DOHH2 (cell line): ENCODE measurements around the gene WBP2.

Experiments used
- EZH2phosphoT487 ChIP-seq: fragments of 200-600 bp; sonication (generic); IDR thresholded peaks from 2 replicates; pipeline ENCODE4 v1.6.1; 2017; ENCODE audit warnings: borderline replicate concordance, mild to moderate bottlenecking, antibody characterized with exemption, low read length, moderate library complexity, mixed read lengths
- TF ChIP-seq, protein P1 (sequence below): fragments of 200-600 bp; sonication (generic); IDR thresholded peaks from one replicate; pipeline ENCODE4 v1.5.1; 2014; ENCODE audit warnings: antibody characterized with exemption, mild to moderate bottlenecking, low read depth, low read length; ENCODE audit not compliant: poor library complexity, severe bottlenecking

DNA sequence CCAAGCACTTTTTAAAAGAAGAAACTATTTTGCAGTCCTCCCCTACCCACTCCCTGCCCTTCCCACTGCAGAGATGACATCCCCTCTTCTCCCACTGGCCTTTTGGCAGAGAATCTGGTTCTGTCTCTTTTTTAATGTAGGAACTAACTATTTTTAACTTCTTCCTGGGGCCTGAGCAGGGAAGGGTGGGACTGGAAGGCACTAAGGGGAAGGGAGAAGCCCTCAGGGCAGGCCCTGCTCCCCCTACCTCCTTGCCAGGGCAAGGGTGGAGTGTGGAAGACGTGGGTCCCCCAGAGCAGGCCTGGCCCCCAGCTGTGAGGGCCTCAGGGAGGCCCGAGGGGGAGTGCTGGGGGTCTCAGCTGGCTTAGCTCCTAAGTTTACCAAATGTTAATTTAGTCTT is 30.5 kb downstream of the WBP2 start:
- TF ChIP-seq, protein P1, sequence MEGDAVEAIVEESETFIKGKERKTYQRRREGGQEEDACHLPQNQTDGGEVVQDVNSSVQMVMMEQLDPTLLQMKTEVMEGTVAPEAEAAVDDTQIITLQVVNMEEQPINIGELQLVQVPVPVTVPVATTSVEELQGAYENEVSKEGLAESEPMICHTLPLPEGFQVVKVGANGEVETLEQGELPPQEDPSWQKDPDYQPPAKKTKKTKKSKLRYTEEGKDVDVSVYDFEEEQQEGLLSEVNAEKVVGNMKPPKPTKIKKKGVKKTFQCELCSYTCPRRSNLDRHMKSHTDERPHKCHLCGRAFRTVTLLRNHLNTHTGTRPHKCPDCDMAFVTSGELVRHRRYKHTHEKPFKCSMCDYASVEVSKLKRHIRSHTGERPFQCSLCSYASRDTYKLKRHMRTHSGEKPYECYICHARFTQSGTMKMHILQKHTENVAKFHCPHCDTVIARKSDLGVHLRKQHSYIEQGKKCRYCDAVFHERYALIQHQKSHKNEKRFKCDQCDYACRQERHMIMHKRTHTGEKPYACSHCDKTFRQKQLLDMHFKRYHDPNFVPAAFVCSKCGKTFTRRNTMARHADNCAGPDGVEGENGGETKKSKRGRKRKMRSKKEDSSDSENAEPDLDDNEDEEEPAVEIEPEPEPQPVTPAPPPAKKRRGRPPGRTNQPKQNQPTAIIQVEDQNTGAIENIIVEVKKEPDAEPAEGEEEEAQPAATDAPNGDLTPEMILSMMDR = no peak
- no peak for TF ChIP-seq EZH2phosphoT487
